HG02763 (cell line): ENCODE results near the gene ELMO1.

Experiments used
- ATAC-seq: cut with Tn5 transposase; IDR thresholded peaks from one replicate; pipeline ENCODE4 v1.9.1; 2021; ENCODE audit warnings: mild to moderate bottlenecking, moderate library complexity; ENCODE audit not compliant: unreplicated experiment

The ELMO1 gene

GRCh38 chr7:37040330-37040729 is 408.3 kb downstream of the ELMO1 start:
- ATAC-seq = no peak

GRCh38 chr7:37039131-37039749 is 409.4 kb downstream of the ELMO1 start:
- no peak for ATAC-seq

- no peak for ATAC-seq
Observed at GRCh38 chr7:37038706-37039105, 410.0 kb downstream of the ELMO1 start.

GRCh38 chr7:37037286-37037685 is 411.4 kb downstream of the ELMO1 start:
- ATAC-seq = no peak

GRCh38 chr7:37035631-37036030 is 413.0 kb downstream of the ELMO1 start:
- ATAC-seq = no peak

- no peak for ATAC-seq
Observed at GRCh38 chr7:37033141-37033540, 415.5 kb downstream of the ELMO1 start.

GRCh38 chr7:37032258-37032601 is 416.4 kb downstream of the ELMO1 start:
- no peak for ATAC-seq

GRCh38 chr7:37031571-37032257 is 416.9 kb downstream of the ELMO1 start:
- no peak for ATAC-seq

- ATAC-seq = no peak
Observed at GRCh38 chr7:37028909-37029440, 419.7 kb downstream of the ELMO1 start.

- no peak for ATAC-seq
Observed at GRCh38 chr7:37027557-37028341, 420.9 kb downstream of the ELMO1 start.

GRCh38 chr7:37027104-37027503 is 421.6 kb downstream of the ELMO1 start:
- no peak for ATAC-seq

GRCh38 chr7:37018954-37019353 is 429.7 kb downstream of the ELMO1 start:
- no peak for ATAC-seq

GRCh38 chr7:37016064-37016878 is 432.4 kb downstream of the ELMO1 start:
- no peak for ATAC-seq

- ATAC-seq = no peak
Observed at GRCh38 chr7:37015353-37016034, 433.2 kb downstream of the ELMO1 start.

- ATAC-seq = no peak
Observed at GRCh38 chr7:37013771-37014170, 434.9 kb downstream of the ELMO1 start.

GRCh38 chr7:37011151-37011890 is 437.3 kb downstream of the ELMO1 start:
- no peak for ATAC-seq

GRCh38 chr7:37009125-37009675 is 439.5 kb downstream of the ELMO1 start:
- no peak for ATAC-seq

GRCh38 chr7:37007691-37008090 is 441.0 kb downstream of the ELMO1 start:
- no peak for ATAC-seq

- ATAC-seq = no peak
Observed at GRCh38 chr7:37007268-37007667, 441.4 kb downstream of the ELMO1 start.
